DND-41 (cell line): ENCODE data around the gene NR2F1-AS1.

ENCODE experiments used
- ATAC-seq: fragments of 200-7000 bp; cut with Tn5 transposase; 3 replicates; pipeline ENCODE4 v1.9.1; 2021; ENCODE audit warnings: low read depth; ENCODE audit not compliant: insufficient read depth
- DNase-seq: peaks from one replicate; pipeline ENCODE4 v3.0.0-alpha.2; 2020
- H2AFZ ChIP-seq: 2 replicates; pipeline ENCODE4 v1.6.0; 2012; ENCODE audit warnings: low read depth, low read length
- H3K27ac ChIP-seq: 2 replicates; pipeline ENCODE4 v1.5.1; 2012; ENCODE audit warnings: low read length, inconsistent platforms
- H3K27me3 ChIP-seq: fragments of 200-600 bp; sonication (generic); 2 replicates; pipeline ENCODE4 v1.6.0; 2012; ENCODE audit warnings: low read length, mild to moderate bottlenecking, inconsistent platforms; ENCODE audit not compliant: insufficient read depth, poor library complexity
- H3K36me3 ChIP-seq: 2 replicates; pipeline ENCODE4 v1.5.1; 2012; ENCODE audit warnings: low read length, inconsistent platforms; ENCODE audit not compliant: insufficient read depth
- H3K4me1 ChIP-seq: 2 replicates; pipeline ENCODE4 v1.5.1; 2012; ENCODE audit warnings: mild to moderate bottlenecking, low read length; ENCODE audit not compliant: insufficient read depth
- H3K4me2 ChIP-seq: 2 replicates; pipeline ENCODE4 v1.6.0; 2012; ENCODE audit warnings: mild to moderate bottlenecking, moderate library complexity, low read length, inconsistent platforms; ENCODE audit not compliant: insufficient read depth
- H3K4me3 ChIP-seq, 2 experiments: fragments of 200-600 bp in 1 of 2; shearing (Covaris generic) in 1 of 2; 2 replicates each; pipeline ENCODE4 v1.5.1; 2012 to 2016; ENCODE audit warnings: inconsistent platforms in 2 of 2, low read length in 2 of 2, mild to moderate bottlenecking in 2 of 2, low read depth in 1 of 2, moderate library complexity in 1 of 2
- H3K79me2 ChIP-seq: 2 replicates; pipeline ENCODE4 v1.6.0; 2012; ENCODE audit warnings: low read length, inconsistent platforms; ENCODE audit not compliant: insufficient read depth
- H3K9ac ChIP-seq: 2 replicates; pipeline ENCODE4 v1.6.0; 2012; ENCODE audit warnings: low read depth, mild to moderate bottlenecking, inconsistent platforms, low read length, moderate library complexity
- H3K9me3 ChIP-seq: 2 replicates; pipeline ENCODE4 v1.5.1; 2012; ENCODE audit warnings: low read length, moderate library complexity, mild to moderate bottlenecking, inconsistent platforms; ENCODE audit not compliant: insufficient read depth, severe bottlenecking
- H4K20me1 ChIP-seq: 2 replicates; pipeline ENCODE4 v1.6.0; 2012; ENCODE audit warnings: low read length; ENCODE audit not compliant: insufficient read depth
- CTCF ChIP-seq: IDR thresholded peaks from 2 replicates; pipeline ENCODE4 v1.5.1; 2012; ENCODE audit warnings: borderline replicate concordance, low read length, moderate library complexity, mild to moderate bottlenecking; ENCODE audit not compliant: poor library complexity, severe bottlenecking; ENCODE audit errors: extremely low read depth
- EZH2 ChIP-seq: IDR thresholded peaks from 3 replicates; pipeline ENCODE4 v1.6.1; 2012; ENCODE audit warnings: borderline replicate concordance, low read depth, mild to moderate bottlenecking, moderate library complexity, low read length, inconsistent platforms; ENCODE audit not compliant: severe bottlenecking

Gene NR2F1-AS1

GRCh38 chr5:93580927-93581445 lies at the start of gene NR2F1-AS1:
TSS of gene NR2F1-AS1 (minus strand) at chr5:93581219.
- DNase-seq (no peak), ATAC-seq (no peak)
- Histone ChIP-seq H4K20me1 (no peaks in the 10 kb centered on the region), H3K27me3 (peaks cover 33% of the 10 kb centered on the region), H3K79me2 (no peaks in the 10 kb centered on the region), H3K9ac (no peak within 1 kb of the TSS), H3K36me3 (no peaks in the 10 kb centered on the region), H3K4me1 (peaks cover 23% of the 10 kb centered on the region), H2AFZ (peak within 1 kb of the TSS; percentile 58), H3K4me2 (peak within 1 kb of the TSS; percentile 52), H3K9me3 (no peaks in the 10 kb centered on the region), H3K27ac (no peak within 1 kb of the TSS), H3K4me3 (peak within 1 kb of the TSS in 1 of 2 experiments; percentile 39; a peak in 2 of 4 replicates)
- no peak for TF ChIP-seq EZH2
- TF ChIP-seq CTCF, result no peak

- no peak for DNase-seq
- H3K27me3 ChIP-seq, result no peaks in the 10 kb centered on the region
These were observed 45.8 kb upstream of the NR2F1-AS1 start for GRCh38 chr5:93626801-93627200.

GRCh38 chr5:93623153-93623552 lies 42.1 kb upstream of the NR2F1-AS1 start:
- Histone ChIP-seq H4K20me1 (no peaks in the 10 kb centered on the region), H3K27ac (no peak overlapping the region), H3K9ac (no peak overlapping the region), H3K9me3 (no peaks in the 10 kb centered on the region), H3K4me3 (no peak overlapping the region), H3K36me3 (no peaks in the 10 kb centered on the region), H3K79me2 (no peaks in the 10 kb centered on the region), H3K4me2 (no peak overlapping the region), H2AFZ (no peak overlapping the region), H3K27me3 (no peaks in the 10 kb centered on the region), H3K4me1 (no peaks in the 10 kb centered on the region)
- ATAC-seq (no peak), DNase-seq (no peak)
- TF ChIP-seq CTCF (no peak), EZH2 (no peak)

More at GRCh38 chr5:93626801-93627200, 45.8 kb upstream of the NR2F1-AS1 start:
- ATAC-seq, result no peak
- no peak overlapping the region for H3K9ac ChIP-seq
- H3K4me1 ChIP-seq, result no peaks in the 10 kb centered on the region
- no peak overlapping the region for H3K4me2 ChIP-seq
- H3K27ac ChIP-seq, result no peak overlapping the region
- no peaks in the 10 kb centered on the region for H3K9me3 ChIP-seq
- TF ChIP-seq CTCF, result no peak
- no peak for TF ChIP-seq EZH2
- no peak overlapping the region for H3K4me3 ChIP-seq
- H3K36me3 ChIP-seq, result no peaks in the 10 kb centered on the region
- no peaks in the 10 kb centered on the region for H3K79me2 ChIP-seq
- no peak overlapping the region for H2AFZ ChIP-seq
- no peaks in the 10 kb centered on the region for H4K20me1 ChIP-seq
